Retinal pigment epithelial cell (primary cell): ENCODE results near the gene TMEM190.

Source experiments
- DNase-seq: peaks from one replicate; pipeline ENCODE4 v3.0.0-alpha.2; 2010; ENCODE audit warnings: low read depth
- H3K4me3 ChIP-seq: 2 replicates; pipeline ENCODE4 v1.5.1; 2011; ENCODE audit warnings: mild to moderate bottlenecking, low read length, control low read depth, moderate library complexity
- CTCF ChIP-seq: conservative IDR thresholded peaks from 2 replicates; pipeline ENCODE4 v1.5.1; 2011; ENCODE audit warnings: low read depth, low read length, control low read depth, inconsistent platforms

TMEM190 gene

GRCh38 chr19:55340784-55341147 lies 35.9 kb upstream of the TMEM190 start:
- no peak for DNase-seq
- peak overlapping the region; percentile 74 for H3K4me3 ChIP-seq
- TF ChIP-seq CTCF, result peak; percentile 34

- TF ChIP-seq CTCF, result no peak
- no peak for DNase-seq
- H3K4me3 ChIP-seq, result peak overlapping the region; percentile 74
Measured at GRCh38 chr19:55341171-55341588, 35.4 kb upstream of the TMEM190 start.

GRCh38 chr19:55341595-55342531 lies 34.8 kb upstream of the TMEM190 start:
- peak overlapping the region; percentile 23 for H3K4me3 ChIP-seq
- TF ChIP-seq CTCF, result no peak
- DNase-seq, result no peak

DNA sequence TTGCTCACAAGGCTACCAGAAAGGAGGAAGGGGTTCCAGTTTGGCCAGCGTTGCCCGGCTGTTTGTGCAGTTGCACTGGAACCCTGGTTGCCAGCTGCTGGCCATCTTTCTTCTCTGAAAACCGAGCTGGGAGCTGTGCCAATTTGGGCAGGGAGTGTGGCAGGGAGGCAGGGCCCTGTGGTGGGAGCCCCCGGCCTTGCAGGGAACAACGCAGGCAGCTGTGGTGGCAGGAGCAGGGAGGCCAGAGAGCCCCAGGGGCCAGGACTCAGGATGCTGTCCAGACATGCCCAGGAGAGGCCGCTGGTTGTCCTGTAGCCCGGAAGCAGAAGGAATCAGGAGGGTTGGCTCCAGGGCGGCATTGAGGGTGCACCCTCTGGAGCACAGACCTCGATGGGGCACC lies 32.2 kb upstream of the TMEM190 start:
- DNase-seq, result no peak
- no peak for TF ChIP-seq CTCF
- no peak overlapping the region for H3K4me3 ChIP-seq

GRCh38 chr19:55345101-55345817 lies 31.4 kb upstream of the TMEM190 start:
- TF ChIP-seq CTCF, result no peak
- no peak overlapping the region for H3K4me3 ChIP-seq
- DNase-seq, result no peak

- H3K4me3 ChIP-seq, result no peak overlapping the region
- DNase-seq, result no peak
- TF ChIP-seq CTCF, result no peak
Measured at GRCh38 chr19:55345818-55346724, 30.6 kb upstream of the TMEM190 start.
